GM23248 (cell line): ENCODE results near the gene CTNNBIP1.

ENCODE experiments used
- EZH2 ChIP-seq: fragments of 200-600 bp; sonication (generic); IDR thresholded peaks from 2 replicates; pipeline ENCODE4 v1.6.1; 2018; ENCODE audit warnings: antibody characterized with exemption, mild to moderate bottlenecking; ENCODE audit not compliant: insufficient read depth, poor library complexity, severe bottlenecking
- EZH2phosphoT487 ChIP-seq: fragments of 200-600 bp; sonication (generic); IDR thresholded peaks from 2 replicates; pipeline ENCODE4 v1.6.1; 2018; ENCODE audit warnings: antibody characterized with exemption, moderate library complexity, mild to moderate bottlenecking, low read depth; ENCODE audit not compliant: insufficient read depth

DNA sequence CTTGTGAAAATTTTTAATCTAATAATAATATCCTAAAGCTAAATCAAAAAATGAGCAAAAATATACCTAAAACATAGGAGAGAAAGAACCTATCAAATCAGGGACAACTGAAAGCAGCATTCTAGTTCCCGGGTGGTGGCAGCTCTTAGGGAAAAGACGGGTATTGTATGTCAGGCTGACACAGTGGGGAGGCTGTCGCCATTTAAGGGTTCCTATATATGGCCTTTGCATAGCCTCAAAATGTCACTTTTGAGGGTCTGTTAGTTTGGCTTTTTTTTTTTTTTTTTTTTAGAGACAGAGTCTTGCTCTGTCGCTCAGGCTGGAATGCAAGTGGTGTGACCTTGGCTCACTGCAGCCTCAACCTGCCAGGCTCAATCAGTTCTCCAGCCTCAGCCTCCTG is 92.3 kb downstream of the CTNNBIP1 start:
- TF ChIP-seq EZH2 (no peak), EZH2phosphoT487 (no peak)
